HepG2 (cell line): ENCODE results near the gene ABHD6. TPM values are rescaled to one million over a fixed set of nuclear protein-coding genes. Genes with fewer than 3 reads are reported as not detected.

Experiments used
- CC2D1A ChIP-seq: sonication (generic); formaldehyde crosslinking; IDR thresholded peaks from 2 replicates; pipeline ENCODE4 v1.8.1; 2023; ENCODE audit warnings: mild to moderate bottlenecking, missing genetic modification reagents
- DNMT1 ChIP-seq: sonication (generic); formaldehyde crosslinking; IDR thresholded peaks from 2 replicates; pipeline ENCODE4 v1.5.1; 2020; ENCODE audit warnings: mild to moderate bottlenecking, missing genetic modification reagents
- FOXM1 ChIP-seq: sonication (generic); formaldehyde crosslinking; IDR thresholded peaks from 2 replicates; pipeline ENCODE4 v1.5.0; 2020; ENCODE audit warnings: missing genetic modification reagents
- GLI4 ChIP-seq: sonication (generic); formaldehyde crosslinking; IDR thresholded peaks from 2 replicates; pipeline ENCODE4 v1.5.1; 2020; ENCODE audit warnings: missing genetic modification reagents, mild to moderate bottlenecking, moderate library complexity, borderline replicate concordance
- HNRNPH1 ChIP-seq: fragments of 200-400 bp; formaldehyde crosslinking; optimal IDR thresholded peaks from 2 replicates; pipeline ENCODE3; 2017; ENCODE audit warnings: mild to moderate bottlenecking, low read depth, low read length
- HOXA7 ChIP-seq: sonication (generic); formaldehyde crosslinking; IDR thresholded peaks from 2 replicates; pipeline ENCODE4 v1.8.1; 2022; ENCODE audit warnings: mild to moderate bottlenecking, missing genetic modification reagents, moderate library complexity
- HOXA9 ChIP-seq: sonication (generic); formaldehyde crosslinking; IDR thresholded peaks from 2 replicates; pipeline ENCODE4 v1.8.1; 2022; ENCODE audit warnings: missing genetic modification reagents, mild to moderate bottlenecking, moderate library complexity, borderline replicate concordance
- KDM5A ChIP-seq: fragments of 200-600 bp; sonication (generic); IDR thresholded peaks from 2 replicates; pipeline ENCODE4 v1.7.0; 2018; ENCODE audit warnings: antibody characterized with exemption, mild to moderate bottlenecking, low read length, borderline replicate concordance
- MTF2 ChIP-seq: sonication (generic); formaldehyde crosslinking; IDR thresholded peaks from 2 replicates; pipeline ENCODE4 v1.5.0; 2020; ENCODE audit warnings: missing genetic modification reagents, borderline replicate concordance
- MYC ChIP-seq: sonication (generic); formaldehyde crosslinking; IDR thresholded peaks from 2 replicates; pipeline ENCODE4 v1.9.0; 2021; ENCODE audit warnings: missing genetic modification reagents, borderline replicate concordance
- RORA ChIP-seq: sonication (generic); formaldehyde crosslinking; IDR thresholded peaks from 2 replicates; pipeline ENCODE4 v1.5.0; 2020; ENCODE audit warnings: mild to moderate bottlenecking, missing genetic modification reagents, moderate library complexity
- SIX4 ChIP-seq: sonication (generic); formaldehyde crosslinking; IDR thresholded peaks from 2 replicates; pipeline ENCODE4 v1.4.0; 2020; ENCODE audit warnings: missing genetic modification reagents
- SKI ChIP-seq: fragments of 450-650 bp; IDR thresholded peaks from one replicate; pipeline ENCODE4 v1.6.1; 2018; ENCODE audit warnings: mild to moderate bottlenecking; ENCODE audit not compliant: partially characterized antibody
- TARDBP ChIP-seq: sonication (generic); formaldehyde crosslinking; IDR thresholded peaks from 2 replicates; pipeline ENCODE4 v1.8.0; 2022; ENCODE audit warnings: mild to moderate bottlenecking, missing genetic modification reagents
- ZBTB21 ChIP-seq: sonication (generic); formaldehyde crosslinking; IDR thresholded peaks from 2 replicates; pipeline ENCODE4 v1.4.0; 2020; ENCODE audit warnings: missing genetic modification reagents
- ZFP82 ChIP-seq: sonication (generic); formaldehyde crosslinking; IDR thresholded peaks from 2 replicates; pipeline ENCODE4 v1.5.1; 2020; ENCODE audit warnings: mild to moderate bottlenecking, missing genetic modification reagents, borderline replicate concordance
- ZKSCAN8 ChIP-seq: IDR thresholded peaks from 2 replicates; pipeline ENCODE4 v1.6.1; 2016; ENCODE audit warnings: borderline replicate concordance, missing genetic modification reagents, missing compliant biosample characterization
- ZMAT3 ChIP-seq: sonication (generic); formaldehyde crosslinking; conservative IDR thresholded peaks from 2 replicates; pipeline ENCODE4 v1.7.0; 2021; ENCODE audit warnings: missing genetic modification reagents
- ZNF224 ChIP-seq: sonication (generic); formaldehyde crosslinking; IDR thresholded peaks from 2 replicates; pipeline ENCODE4 v1.5.0; 2020; ENCODE audit warnings: mild to moderate bottlenecking, missing genetic modification reagents
- ZNF33A ChIP-seq: sonication (generic); formaldehyde crosslinking; IDR thresholded peaks from 2 replicates; pipeline ENCODE4 v1.5.1; 2020; ENCODE audit warnings: missing genetic modification reagents, mild to moderate bottlenecking, moderate library complexity, borderline replicate concordance
- ZNF761 ChIP-seq: sonication (generic); formaldehyde crosslinking; conservative IDR thresholded peaks from 2 replicates; pipeline ENCODE4 v1.4.0; 2020; ENCODE audit warnings: mild to moderate bottlenecking, missing genetic modification reagents
- polyA plus RNA-seq, 8 experiments: library from polyadenylated mRNA; depleted of rRNA in 3 of 8; stranded (reverse) in 7 of 8; unstranded in 1 of 8; fragments of >200 nt; fragmentation: Illumina TruSeq in 4 of 8; extraction: Trizol in 4 of 8; gene quantifications; 2 replicates each; pipeline versions ENCODE4 v1.2.1 to v1.2.3, GENCODE V29; 2011 to 2016; ENCODE audit warnings: low read depth in 4 of 8, missing spikeins in 1 of 8, mixed read lengths in 1 of 8; ENCODE audit not compliant: insufficient read depth in 1 of 8
- total RNA-seq, 5 experiments: library from RNA; depleted of rRNA; stranded (reverse); fragments of >200 nt; fragmentation: Illumina TruSeq; extraction: Trizol; gene quantifications; 2 replicates each; pipeline ENCODE4 v1.2.3, GENCODE V29; 2016; ENCODE audit warnings: low read depth in 1 of 5
- TF ChIP-seq, protein P1 (sequence below): sonication (generic); formaldehyde crosslinking; IDR thresholded peaks from 2 replicates; pipeline ENCODE4 v1.8.1; 2022; ENCODE audit warnings: low read depth, mild to moderate bottlenecking, missing genetic modification reagents
- TF ChIP-seq, protein P2 (sequence below): sonication (generic); formaldehyde crosslinking; IDR thresholded peaks from 2 replicates; pipeline ENCODE4 v1.8.1; 2023; ENCODE audit warnings: mild to moderate bottlenecking, moderate library complexity, missing genetic modification reagents
- TF ChIP-seq, protein P3 (sequence below): sonication (generic); formaldehyde crosslinking; IDR thresholded peaks from 2 replicates; pipeline ENCODE4 v1.5.0; 2020; ENCODE audit warnings: mild to moderate bottlenecking, missing genetic modification reagents
- TF ChIP-seq, protein P4 (sequence below): sonication (generic); formaldehyde crosslinking; IDR thresholded peaks from 2 replicates; pipeline ENCODE4 v1.8.1; 2023; ENCODE audit warnings: mild to moderate bottlenecking, missing genetic modification reagents

ABHD6 gene
- total and polyA plus RNA-seq, 2 of the 13 experiments (the other 11 are each of a cell fraction or from before 2014, with no cell fraction given) = 9.0 to 17.2 TPM

DNA sequence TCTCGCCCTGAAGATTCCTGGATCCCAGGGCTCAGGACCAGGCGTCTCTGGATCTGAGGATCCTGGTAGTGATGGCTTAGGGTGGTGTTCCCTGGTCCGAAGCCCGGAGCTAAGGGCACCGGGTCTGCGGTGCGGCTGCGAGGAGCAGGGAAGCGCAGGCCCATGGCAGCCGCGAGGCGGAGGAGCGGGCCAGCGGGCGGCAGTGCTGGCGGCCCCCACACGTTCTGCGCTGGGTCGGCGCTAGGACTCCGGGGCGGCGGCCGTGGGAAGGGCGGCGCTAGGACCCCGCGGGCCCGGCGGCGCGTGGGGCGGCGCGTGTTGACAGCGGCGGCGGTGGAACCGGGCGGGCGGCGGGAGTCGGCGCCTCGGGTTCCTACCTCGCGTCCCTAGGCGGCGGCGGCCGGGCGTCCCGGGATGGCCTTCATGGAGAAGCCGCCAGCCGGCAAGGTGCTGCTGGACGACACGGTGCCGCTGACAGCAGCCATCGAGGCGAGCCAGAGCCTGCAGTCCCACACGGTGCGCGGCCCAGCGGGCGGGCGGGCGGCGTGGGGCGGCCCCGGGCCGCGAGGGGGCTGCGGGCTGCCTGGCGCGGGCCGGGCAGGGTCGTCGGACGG lies 95.1 kb downstream of the ABHD6 start, which contains the start of gene PXK (continued):
- no peak for TF ChIP-seq ZFP82 (CRISPR knock-in tag)
- no peak for TF ChIP-seq RORA (CRISPR knock-in tag)
- TF ChIP-seq ZNF761 = peak; percentile 71; the same call in 1 of the 2 replicates
- TF ChIP-seq HNRNPH1 = no peak
- TF ChIP-seq, protein P1, sequence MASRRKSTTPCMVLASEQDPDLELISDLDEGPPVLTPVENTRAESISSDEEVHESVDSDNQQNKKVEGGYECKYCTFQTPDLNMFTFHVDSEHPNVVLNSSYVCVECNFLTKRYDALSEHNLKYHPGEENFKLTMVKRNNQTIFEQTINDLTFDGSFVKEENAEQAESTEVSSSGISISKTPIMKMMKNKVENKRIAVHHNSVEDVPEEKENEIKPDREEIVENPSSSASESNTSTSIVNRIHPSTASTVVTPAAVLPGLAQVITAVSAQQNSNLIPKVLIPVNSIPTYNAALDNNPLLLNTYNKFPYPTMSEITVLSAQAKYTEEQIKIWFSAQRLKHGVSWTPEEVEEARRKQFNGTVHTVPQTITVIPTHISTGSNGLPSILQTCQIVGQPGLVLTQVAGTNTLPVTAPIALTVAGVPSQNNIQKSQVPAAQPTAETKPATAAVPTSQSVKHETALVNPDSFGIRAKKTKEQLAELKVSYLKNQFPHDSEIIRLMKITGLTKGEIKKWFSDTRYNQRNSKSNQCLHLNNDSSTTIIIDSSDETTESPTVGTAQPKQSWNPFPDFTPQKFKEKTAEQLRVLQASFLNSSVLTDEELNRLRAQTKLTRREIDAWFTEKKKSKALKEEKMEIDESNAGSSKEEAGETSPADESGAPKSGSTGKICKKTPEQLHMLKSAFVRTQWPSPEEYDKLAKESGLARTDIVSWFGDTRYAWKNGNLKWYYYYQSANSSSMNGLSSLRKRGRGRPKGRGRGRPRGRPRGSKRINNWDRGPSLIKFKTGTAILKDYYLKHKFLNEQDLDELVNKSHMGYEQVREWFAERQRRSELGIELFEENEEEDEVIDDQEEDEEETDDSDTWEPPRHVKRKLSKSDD (CRISPR knock-in tag) = peak; percentile 47; the same call in 1 of the 2 replicates
- TF ChIP-seq SIX4 = peak; percentile 38; the same call in 1 of the 2 replicates
- TF ChIP-seq, protein P2, sequence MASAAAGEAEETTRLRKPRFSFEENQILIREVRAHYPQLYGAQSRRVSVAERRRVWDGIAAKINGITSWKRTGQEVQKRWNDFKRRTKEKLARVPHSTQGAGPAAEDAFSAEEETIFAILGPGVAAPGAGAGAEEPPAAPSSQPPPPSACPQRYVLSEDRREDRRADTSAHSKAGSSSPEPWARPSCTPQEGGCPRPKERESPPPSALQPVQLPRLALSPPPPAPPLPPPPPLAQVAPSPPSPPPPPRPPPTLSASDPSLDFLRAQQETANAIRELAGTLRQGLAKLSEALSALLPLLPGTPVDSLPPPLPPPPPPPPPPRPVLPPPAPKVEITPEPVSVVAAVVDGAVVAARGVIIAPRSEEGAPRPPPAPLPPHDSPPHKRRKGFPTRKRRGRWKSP (CRISPR knock-in tag) = no peak
- TF ChIP-seq ZNF224 (CRISPR knock-in tag) = no peak
- TF ChIP-seq FOXM1 = no peak
- TF ChIP-seq TARDBP (CRISPR knock-in tag) = peak; percentile 27; the same call in 1 of the 2 replicates
- TF ChIP-seq HOXA7 (CRISPR knock-in tag) = no peak
- TF ChIP-seq, protein P3, sequence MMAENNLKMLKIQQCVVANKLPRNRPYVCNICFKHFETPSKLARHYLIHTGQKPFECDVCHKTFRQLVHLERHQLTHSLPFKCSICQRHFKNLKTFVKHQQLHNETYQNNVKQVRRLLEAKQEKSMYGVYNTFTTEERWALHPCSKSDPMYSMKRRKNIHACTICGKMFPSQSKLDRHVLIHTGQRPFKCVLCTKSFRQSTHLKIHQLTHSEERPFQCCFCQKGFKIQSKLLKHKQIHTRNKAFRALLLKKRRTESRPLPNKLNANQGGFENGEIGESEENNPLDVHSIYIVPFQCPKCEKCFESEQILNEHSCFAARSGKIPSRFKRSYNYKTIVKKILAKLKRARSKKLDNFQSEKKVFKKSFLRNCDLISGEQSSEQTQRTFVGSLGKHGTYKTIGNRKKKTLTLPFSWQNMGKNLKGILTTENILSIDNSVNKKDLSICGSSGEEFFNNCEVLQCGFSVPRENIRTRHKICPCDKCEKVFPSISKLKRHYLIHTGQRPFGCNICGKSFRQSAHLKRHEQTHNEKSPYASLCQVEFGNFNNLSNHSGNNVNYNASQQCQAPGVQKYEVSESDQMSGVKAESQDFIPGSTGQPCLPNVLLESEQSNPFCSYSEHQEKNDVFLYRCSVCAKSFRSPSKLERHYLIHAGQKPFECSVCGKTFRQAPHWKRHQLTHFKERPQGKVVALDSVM (CRISPR knock-in tag) = peak; percentile 32; the same call in 1 of the 2 replicates
- TF ChIP-seq ZMAT3 (CRISPR knock-in tag) = 0 out of 2 replicates have a peak, but pooled peaks have one; percentile 63
- TF ChIP-seq, protein P4, sequence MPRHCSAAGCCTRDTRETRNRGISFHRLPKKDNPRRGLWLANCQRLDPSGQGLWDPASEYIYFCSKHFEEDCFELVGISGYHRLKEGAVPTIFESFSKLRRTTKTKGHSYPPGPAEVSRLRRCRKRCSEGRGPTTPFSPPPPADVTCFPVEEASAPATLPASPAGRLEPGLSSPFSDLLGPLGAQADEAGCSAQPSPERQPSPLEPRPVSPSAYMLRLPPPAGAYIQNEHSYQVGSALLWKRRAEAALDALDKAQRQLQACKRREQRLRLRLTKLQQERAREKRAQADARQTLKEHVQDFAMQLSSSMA (CRISPR knock-in tag) = no peak
- no peak for TF ChIP-seq MTF2 (CRISPR knock-in tag)
- TF ChIP-seq CC2D1A (CRISPR knock-in tag) = no peak
- TF ChIP-seq MYC = peak; percentile 75
- TF ChIP-seq ZNF33A (CRISPR knock-in tag) = no peak
- TF ChIP-seq KDM5A = no peak
- peak; percentile 92 for TF ChIP-seq SKI
- TF ChIP-seq HOXA9 (CRISPR knock-in tag) = peak; percentile 57; the same call in 1 of the 2 replicates
- TF ChIP-seq DNMT1 = no peak
- no peak for TF ChIP-seq ZKSCAN8 (CRISPR knock-in tag)
- TF ChIP-seq GLI4 = no peak
- no peak for TF ChIP-seq ZBTB21
